RPMI7951 (cell line): ENCODE measurements around the gene KPRP. TPM values are rescaled to one million over a fixed set of nuclear protein-coding genes. Genes with fewer than 3 reads are reported as not detected.

ENCODE experiments used
- DNase-seq: peaks from one replicate; pipeline ENCODE4 v3.0.0-alpha.2; 2012; ENCODE audit warnings: low read depth
- total RNA-seq: library from RNA; depleted of rRNA; stranded (reverse); fragments of >200 nt; shearing (Covaris generic); gene quantifications from 2 replicates; pipeline ENCODE4 v1.2.3, GENCODE V29; 2014; rRNA removed

Gene KPRP
- not detected in 2 replicates for total RNA-seq

DNA sequence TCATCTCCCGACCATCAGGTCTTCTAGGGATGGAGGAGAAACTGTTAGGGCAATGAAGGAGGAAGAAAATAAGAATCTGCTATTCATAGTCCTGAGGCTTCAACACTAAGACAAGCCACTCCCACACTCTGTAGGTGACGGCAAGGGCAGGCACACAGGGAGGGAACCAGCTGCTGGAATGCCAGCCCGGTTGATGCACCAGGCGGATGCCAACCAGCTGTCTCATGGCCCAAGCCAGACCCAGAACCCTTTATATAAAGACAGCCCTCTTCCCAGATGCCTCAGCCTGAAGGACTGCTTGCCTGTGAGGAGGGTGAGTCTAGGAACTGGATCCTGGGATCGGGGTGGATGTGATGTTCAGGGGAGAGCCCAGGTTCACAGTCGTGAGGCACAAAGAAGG lies at the start of gene KPRP:
TSS of gene KPRP (plus strand) at position 279 of the 400 bp plus-strand sequence. CDS start 1,564 bp downstream, outside the sequence.
- DNase-seq: no peak

DNA sequence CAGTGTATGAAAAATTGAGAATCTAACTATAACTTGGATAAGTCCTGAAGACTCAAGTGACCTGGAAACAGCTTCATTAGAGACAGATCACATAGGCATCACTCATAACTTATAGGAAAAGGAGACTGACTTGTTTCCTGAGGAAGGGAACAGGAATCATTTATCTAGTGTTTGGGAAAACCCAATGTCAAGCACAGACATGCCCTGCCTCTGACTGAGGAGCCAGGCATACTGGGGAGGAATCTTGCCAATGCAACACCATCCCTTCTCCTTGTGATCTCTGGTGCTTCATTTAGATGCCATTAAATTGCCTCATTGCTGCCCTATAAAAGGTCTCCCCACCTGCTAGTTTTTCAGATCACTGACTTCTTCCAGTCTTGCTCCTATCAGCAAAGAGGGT lies 39.6 kb upstream of the KPRP start:
- DNase-seq: no peak

DNA sequence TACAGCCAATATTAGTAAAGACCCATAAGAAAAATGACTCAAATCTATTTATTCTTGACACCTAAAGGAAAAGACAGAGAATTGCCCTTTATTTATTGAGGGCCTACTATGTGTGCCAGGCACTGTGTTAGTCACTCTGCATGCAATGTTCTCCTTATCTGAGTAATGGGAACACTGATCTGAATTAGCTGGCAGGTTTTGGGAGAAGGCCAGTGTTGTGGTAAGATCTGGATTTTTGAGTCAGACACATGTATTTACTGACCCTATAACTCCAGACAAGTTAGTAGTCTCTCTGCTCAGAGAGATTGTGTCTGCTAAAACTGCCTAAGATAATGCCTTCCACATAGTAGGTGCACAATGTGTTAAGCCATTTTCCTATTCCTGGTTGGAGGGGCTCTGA lies 32.6 kb upstream of the KPRP start:
- no peak for DNase-seq

DNA sequence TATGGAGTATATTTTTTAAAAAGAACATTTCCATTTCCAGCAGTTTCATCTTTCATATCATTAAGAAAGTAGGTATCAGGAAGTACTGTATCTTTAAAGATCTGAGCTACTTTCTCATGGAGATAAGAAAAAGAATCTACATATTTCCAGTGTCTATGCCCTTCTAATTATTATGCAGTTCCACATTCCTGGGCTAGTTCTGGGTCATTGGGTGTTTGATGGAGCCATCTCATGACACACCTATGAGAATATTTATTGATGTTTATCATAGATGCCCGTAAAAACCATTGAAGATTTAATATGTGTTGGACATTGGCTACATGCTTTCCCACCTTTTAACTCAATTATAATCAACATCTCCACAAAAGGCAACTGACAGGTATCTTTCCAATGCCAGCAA lies 28.8 kb upstream of the KPRP start:
- DNase-seq: no peak

DNA sequence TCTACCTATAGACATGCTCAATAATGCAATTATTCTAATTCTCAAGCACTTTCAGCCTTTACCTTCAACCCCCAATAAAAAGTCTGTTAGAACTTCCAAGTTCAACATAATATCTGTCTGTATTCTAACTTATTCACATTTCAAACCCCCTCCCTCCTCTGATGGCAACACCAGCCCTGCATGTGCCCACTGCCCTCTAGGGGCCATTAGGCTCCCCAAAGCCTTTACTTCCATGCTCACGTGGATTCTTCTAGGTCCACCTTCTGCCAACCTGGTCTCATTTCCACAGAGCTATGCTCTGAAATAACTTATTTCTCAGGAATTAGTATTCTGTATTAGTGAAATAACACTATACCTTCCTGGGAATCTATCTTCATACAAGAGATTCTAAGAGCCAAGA lies 22.2 kb upstream of the KPRP start:
- DNase-seq: no peak

- no peak for DNase-seq
Observed at GRCh38 chr1:152737997-152738396, 19.8 kb upstream of the KPRP start.

DNA sequence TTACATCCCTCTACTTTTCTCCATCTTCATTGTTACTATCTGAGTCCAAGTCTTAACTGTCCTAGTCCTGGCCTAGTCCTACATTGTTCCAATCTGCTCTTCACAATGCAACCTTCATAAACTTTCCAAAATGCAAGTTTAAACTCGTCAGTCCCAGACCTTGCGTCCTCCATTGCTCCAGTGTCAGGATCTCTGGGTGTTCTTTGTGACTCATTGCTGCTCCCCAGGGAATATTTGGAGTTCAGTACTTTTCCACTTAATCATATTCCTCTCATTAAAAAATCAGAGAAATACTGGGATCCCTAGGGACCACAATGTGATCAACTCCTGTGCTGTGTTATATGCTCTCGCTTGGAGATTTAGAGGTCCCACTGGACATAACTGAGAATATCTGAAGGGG lies 18.0 kb upstream of the KPRP start:
- DNase-seq: no peak

GRCh38 chr1:152741656-152742055 lies 16.2 kb upstream of the KPRP start:
- DNase-seq: no peak

DNA sequence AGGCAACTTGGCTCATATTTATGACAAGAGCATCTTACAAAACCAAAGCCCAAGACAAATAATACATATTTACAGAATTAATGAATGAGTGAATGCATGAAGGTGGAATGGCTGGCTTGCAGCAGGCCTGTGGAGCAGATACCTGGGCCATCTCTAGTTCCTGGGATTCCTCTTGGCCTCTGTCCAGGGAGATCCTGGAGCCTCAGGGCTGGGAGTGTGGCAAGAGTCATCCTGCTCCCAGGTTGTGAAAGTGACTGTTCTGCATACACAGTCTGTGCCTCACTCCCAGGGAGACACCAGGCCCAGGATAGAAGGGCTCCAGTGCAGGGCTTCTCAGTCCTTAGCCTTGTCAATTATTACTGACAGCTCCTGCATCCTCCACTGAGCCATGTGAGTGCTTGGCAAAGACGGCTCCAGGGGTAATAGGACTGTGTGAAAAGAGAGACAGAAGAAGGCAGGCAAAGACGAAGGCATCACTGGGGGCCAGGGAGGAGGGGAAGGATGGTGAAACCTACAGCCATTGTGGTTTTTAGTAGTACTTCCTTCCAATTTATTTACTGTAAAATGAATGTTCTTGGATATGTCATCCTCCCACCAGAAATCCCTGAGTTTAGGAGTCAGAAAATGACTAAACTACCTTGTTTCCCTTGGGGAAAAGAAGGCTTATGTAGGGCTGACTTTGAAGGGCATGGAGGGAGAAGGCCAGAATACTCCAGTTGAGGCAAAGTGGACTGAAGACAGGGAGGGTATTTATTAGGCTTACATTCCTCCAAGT lies 14.3 kb upstream of the KPRP start:
- DNase-seq: no peak

GRCh38 chr1:152745289-152745704 lies 12.5 kb upstream of the KPRP start:
- peak; percentile 29 for DNase-seq

DNA sequence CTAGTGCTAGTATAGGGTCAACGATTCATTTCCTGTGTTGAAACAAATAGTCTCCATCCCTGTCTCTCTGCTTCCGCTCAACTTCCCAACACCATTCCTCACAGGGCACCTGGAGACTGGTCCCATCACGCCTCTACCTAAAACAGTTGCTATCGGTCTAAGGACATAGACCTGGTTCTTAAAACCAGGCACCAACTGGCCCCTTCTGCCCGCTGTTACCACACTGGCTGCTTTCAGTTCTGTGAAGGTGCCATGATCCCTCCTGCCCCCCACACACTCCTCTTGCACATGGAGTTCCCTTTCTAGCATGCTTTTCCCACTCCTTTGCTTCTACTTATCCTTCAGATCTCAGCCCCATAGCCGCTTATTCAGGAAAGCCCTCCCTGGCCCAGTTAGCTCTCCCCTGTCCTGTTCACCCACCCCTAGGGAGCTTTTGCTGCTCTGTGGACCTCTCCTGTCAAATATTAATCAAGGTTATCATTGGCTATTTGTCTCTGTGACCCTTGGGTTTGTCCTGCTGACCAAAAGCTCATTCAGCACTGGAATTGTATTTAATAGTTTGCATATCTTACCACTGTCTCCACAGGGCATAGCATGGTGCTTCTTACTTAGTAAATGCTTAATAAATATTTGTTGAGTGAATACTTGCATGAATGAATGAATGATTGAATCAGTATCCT lies 11.9 kb upstream of the KPRP start:
- DNase-seq: no peak

DNA sequence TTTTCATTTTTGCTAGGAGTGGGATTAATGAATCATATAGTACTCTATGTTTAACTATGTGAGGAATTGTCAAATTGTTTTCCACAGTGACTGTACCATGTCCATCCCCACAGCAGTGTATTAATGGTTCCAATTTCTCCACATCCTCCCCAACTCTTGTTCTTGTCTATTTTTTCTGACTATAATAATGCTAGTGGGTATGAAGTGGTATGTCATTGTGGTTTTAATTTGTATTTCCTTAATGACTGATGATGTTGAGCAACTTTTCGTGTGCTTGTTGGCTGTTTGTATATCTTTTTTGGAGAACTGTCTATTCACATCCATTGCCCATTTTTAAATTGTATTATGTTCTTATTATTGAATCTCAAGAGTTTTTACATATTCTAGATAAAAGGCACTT lies 10.0 kb upstream of the KPRP start:
- DNase-seq: no peak

- DNase-seq: peak; percentile 27
Observed at GRCh38 chr1:152752225-152752624, 5.6 kb upstream of the KPRP start.

DNA sequence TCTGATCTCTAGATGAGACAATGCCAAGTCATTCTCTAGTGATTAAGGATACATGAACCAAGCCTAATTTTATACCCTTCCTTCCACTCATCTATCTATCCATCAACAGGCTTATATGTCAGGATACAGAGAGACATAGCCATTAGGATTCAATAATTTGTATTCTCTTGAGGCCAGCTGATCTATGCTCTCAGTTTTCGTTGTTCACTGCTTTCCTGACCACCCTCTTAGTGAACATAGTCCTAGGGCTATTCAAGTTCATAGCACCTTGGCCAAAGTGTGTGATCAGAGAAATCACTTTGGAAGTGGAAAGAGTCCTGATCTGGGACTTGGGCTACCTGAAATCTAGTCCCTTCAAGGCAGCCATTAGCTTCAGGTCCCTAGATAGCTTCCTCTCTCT lies 4.2 kb upstream of the KPRP start:
- DNase-seq: no peak

DNA sequence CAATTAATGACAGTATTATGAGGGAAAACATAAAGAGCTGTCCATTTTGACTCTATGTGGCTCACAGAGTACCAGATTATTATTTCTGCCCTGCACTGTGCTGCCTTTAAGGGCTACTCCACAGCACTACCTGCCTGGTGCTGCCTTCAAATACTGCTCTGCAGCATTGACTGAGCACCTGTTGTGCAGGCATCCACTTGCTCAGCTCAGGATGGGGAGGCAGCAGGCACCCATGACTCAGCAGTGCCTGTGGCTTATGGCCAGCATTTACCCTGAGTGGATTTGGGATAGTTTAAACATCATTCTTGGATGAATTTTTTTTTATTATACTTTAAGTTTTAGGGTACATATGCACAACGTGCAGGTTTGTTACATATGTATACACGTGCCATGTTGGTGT lies 953 bp upstream of the KPRP start:
- no peak for DNase-seq

DNA sequence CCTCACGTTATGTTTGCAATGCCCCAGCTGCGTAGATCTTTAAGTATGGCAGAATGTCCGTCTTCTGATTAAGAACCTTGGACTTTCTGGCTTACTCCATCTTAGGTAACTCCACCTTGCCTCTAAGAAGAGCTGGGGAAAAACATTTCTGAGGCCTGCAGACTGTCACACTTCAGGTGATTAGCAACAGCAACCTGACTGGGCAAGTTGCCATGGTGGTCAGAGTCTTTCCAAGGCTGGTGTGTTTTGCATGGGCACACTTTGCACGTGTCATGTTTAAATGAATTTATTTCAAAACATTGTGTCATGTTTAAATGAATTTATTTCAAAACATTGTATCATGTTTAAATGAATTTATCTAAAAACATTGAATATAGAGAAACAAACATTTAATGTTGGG lies 811 bp downstream of the KPRP start:
- no peak for DNase-seq

- DNase-seq: no peak
Observed at GRCh38 chr1:152759453-152760173, 1.8 kb downstream of the KPRP start.

GRCh38 chr1:152760551-152761190 lies 2.8 kb downstream of the KPRP start:
- no peak for DNase-seq

GRCh38 chr1:152761609-152762213 lies 3.9 kb downstream of the KPRP start:
- DNase-seq: no peak

DNA sequence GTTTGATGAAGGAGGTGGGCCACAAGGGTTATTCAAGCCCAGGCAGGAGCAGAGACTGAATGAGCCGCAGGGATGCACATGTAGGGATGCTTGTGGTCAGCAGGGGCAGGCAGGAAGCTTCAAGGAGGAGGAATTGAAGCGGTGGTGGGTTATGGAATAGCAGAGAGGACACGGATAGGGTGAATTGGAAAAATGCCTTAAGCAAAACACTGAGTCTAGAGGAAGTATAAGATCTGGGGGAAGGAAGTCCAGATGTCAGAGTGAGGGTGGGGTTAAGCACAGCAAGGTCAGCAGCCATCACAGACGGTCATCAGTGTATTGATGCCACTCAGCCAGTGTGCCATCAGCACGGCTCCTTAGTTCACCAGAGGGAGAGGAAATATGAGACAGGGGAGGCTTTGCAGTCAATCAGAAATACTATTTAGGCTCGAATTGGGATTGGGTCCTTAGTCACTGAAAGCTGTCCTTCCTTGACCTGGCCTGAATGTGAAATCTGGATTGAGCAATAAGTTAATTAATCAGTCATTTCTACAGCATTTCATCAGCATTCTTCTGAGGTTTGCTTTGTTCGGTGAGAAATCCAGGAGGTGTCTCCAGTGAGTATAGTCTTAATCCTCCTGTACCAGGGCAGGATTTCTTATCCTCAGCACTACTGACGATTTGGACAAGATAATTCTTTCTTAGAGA lies 11.2 kb downstream of the KPRP start:
- no peak for DNase-seq

GRCh38 chr1:152770411-152770810 lies 12.6 kb downstream of the KPRP start:
- DNase-seq: no peak
